Body of pancreas (tissue), 4 donors: ENCODE results near the gene THSD4. TPM values are rescaled to one million over a fixed set of nuclear protein-coding genes. Genes with fewer than 3 reads are reported as not detected.

ENCODE experiments used
- ATAC-seq: fragments of 150-250 bp; one replicate; pipeline ENCODE4 v1.9.1; 2016
- DNase-seq, 4 donors: peaks; one replicate each; pipeline ENCODE4 v3.0.0-alpha.2; 2019
- H3K27ac ChIP-seq, 4 donors: fragments of 200-600 bp; sonication (generic); 1 replicate in 3 of 4; 2 replicates in 1 of 4; pipeline versions ENCODE4 v1.5.1 to v1.6.1; 2016 to 2019; ENCODE audit warnings: mild to moderate bottlenecking in 1 of 4, mixed read lengths in 1 of 4, moderate library complexity in 1 of 4
- H3K27me3 ChIP-seq, 2 donors: fragments of 200-600 bp; sonication (generic); one replicate each; pipeline ENCODE4 v1.6.0; 2016; ENCODE audit warnings: mild to moderate bottlenecking in 1 of 2
- H3K36me3 ChIP-seq, 2 donors: fragments of 200-600 bp; sonication (generic); replicated peaks in 1 of 2; 2 replicates each; pipeline ENCODE4 v1.5.1; 2016; ENCODE audit warnings: low read depth in 2 of 2; ENCODE audit not compliant: insufficient read depth in 1 of 2
- H3K4me1 ChIP-seq: fragments of 200-600 bp; sonication (generic); one replicate; pipeline ENCODE4 v1.6.0; 2016
- H3K4me3 ChIP-seq, 2 donors: fragments of 200-600 bp; sonication (generic); 1 replicate in 1 of 2; 2 replicates in 1 of 2; pipeline ENCODE4 v1.5.1; 2016 to 2019
- H3K9me3 ChIP-seq, 3 donors: fragments of 200-600 bp; sonication (generic); 1 replicate in 2 of 3; 2 replicates in 1 of 3; pipeline ENCODE4 v1.5.1; 2016
- POLR2A ChIP-seq, 3 donors: fragments of 450-650 bp; IDR thresholded peaks; one replicate each; pipeline ENCODE4 v1.6.1; 2016; ENCODE audit warnings: antibody characterized with exemption in 3 of 3, mild to moderate bottlenecking in 2 of 3
- WGBS, 2 donors: methylation state at CpG; one replicate each; pipeline ENCODE4 v1.1.5; 2017; 5-methylcytosine and 5-hydroxymethylcytosine counted together
- intact Hi-C: fragments of 100-400 bp; cut with DNase I; formaldehyde crosslinking; loops from one replicate; pipeline ENCODE4 v1.15.1; 2023
- total RNA-seq, 2 donors: library from RNA; depleted of rRNA; stranded (reverse); fragments of >200 nt; gene quantifications; one replicate each; pipeline ENCODE4 v1.1.0, GENCODE V29; 2016
- TF ChIP-seq, protein P1 (sequence below), 7 experiments: fragments of 450-650 bp in 4 of 7; fragments of 200-600 bp in 3 of 7; sonication (generic) in 3 of 7; IDR thresholded peaks; one replicate each; pipeline ENCODE4 v1.5.1; 2016 to 2019; ENCODE audit warnings: antibody characterized with exemption in 7 of 7

Gene THSD4
- total RNA-seq, 2 donors from 2014 or later: 12.9 to 16.1 TPM

GRCh38 chr15:71677766-71678165, 562.5 kb downstream of the THSD4 start:
- 65 to 77% methylated on average over 5 of the region's 5 CpGs for whole genome bisulfite sequencing, 2 donors
- DNase-seq (no peak), ATAC-seq (no peak)
- Histone ChIP-seq H3K27ac (no peak overlapping the region), H3K4me1 (no peaks in the 10 kb centered on the region), H3K9me3 (no peaks in the 10 kb centered on the region), H3K36me3 (no peaks in the 10 kb centered on the region), H3K27me3 (no peaks in the 10 kb centered on the region), H3K4me3 (no peak overlapping the region)
- TF ChIP-seq, protein P1, sequence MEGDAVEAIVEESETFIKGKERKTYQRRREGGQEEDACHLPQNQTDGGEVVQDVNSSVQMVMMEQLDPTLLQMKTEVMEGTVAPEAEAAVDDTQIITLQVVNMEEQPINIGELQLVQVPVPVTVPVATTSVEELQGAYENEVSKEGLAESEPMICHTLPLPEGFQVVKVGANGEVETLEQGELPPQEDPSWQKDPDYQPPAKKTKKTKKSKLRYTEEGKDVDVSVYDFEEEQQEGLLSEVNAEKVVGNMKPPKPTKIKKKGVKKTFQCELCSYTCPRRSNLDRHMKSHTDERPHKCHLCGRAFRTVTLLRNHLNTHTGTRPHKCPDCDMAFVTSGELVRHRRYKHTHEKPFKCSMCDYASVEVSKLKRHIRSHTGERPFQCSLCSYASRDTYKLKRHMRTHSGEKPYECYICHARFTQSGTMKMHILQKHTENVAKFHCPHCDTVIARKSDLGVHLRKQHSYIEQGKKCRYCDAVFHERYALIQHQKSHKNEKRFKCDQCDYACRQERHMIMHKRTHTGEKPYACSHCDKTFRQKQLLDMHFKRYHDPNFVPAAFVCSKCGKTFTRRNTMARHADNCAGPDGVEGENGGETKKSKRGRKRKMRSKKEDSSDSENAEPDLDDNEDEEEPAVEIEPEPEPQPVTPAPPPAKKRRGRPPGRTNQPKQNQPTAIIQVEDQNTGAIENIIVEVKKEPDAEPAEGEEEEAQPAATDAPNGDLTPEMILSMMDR (IDR thresholded peaks at IDR 0.05): no peak
- no peak for TF ChIP-seq POLR2A (IDR thresholded peaks at IDR 0.05)
- intact Hi-C loops: no loop called here

GRCh38 chr15:71678191-71678590, 562.9 kb downstream of the THSD4 start:
- no peak for TF ChIP-seq POLR2A (IDR thresholded peaks at IDR 0.05)
- TF ChIP-seq, protein P1 (IDR thresholded peaks at IDR 0.05): no peak
- Histone ChIP-seq H3K4me3 (no peak overlapping the region), H3K27me3 (no peaks in the 10 kb centered on the region), H3K36me3 (no peaks in the 10 kb centered on the region), H3K4me1 (no peaks in the 10 kb centered on the region), H3K27ac (no peak overlapping the region), H3K9me3 (no peaks in the 10 kb centered on the region)
- WGBS, 2 donors: 52 to 53% methylated on average over 2 of the region's 2 CpGs
- intact Hi-C loops: no loop called here
- no peak for ATAC-seq
- no peak for DNase-seq

GRCh38 chr15:71678605-71679004, 563.3 kb downstream of the THSD4 start:
- Histone ChIP-seq H3K9me3 (no peaks in the 10 kb centered on the region), H3K4me1 (no peaks in the 10 kb centered on the region), H3K27ac (no peak overlapping the region), H3K4me3 (no peak overlapping the region), H3K36me3 (no peaks in the 10 kb centered on the region), H3K27me3 (no peaks in the 10 kb centered on the region)
- 74 to 87% methylated on average over 2 of the region's 2 CpGs for WGBS, 2 donors
- ATAC-seq: no peak
- DNase-seq: no peak
- no peak for TF ChIP-seq POLR2A (IDR thresholded peaks at IDR 0.05)
- TF ChIP-seq, protein P1 (IDR thresholded peaks at IDR 0.05): no peak
- intact Hi-C loops: no loop called here

DNA sequence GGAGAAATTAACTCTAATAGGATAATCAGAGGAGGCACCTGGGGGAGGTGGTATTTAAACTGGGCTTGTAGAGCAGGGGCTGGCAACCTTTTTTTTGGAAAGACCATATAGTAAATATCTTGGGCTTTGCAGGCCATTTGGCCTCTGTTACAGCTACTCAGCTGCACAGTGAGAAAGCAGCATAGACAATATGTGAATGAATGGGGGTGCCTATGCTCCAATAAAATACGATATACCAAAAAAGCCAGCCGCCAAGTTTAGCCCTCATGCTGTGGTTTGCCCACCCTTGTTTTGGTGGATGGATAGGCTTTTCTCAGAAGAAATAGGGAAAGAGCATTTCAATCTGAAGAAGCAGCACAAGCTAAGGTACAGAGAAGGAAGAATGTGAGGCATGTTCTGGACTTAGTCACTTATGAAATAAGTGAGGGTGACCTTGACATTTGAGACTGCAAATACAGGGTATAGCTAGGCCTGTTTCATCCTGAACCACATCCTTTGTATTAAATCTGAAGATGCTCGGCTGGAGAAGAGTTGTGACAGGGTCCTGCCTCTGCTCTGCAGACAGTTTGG, 564.0 kb downstream of the THSD4 start:
- Histone ChIP-seq H3K27ac (no peak overlapping the region), H3K9me3 (no peaks in the 10 kb centered on the region), H3K4me1 (no peaks in the 10 kb centered on the region), H3K36me3 (no peaks in the 10 kb centered on the region), H3K4me3 (no peak overlapping the region), H3K27me3 (no peaks in the 10 kb centered on the region)
- no peak for TF ChIP-seq POLR2A (IDR thresholded peaks at IDR 0.05)
- TF ChIP-seq, protein P1 (IDR thresholded peaks at IDR 0.05): no peak
- WGBS, 2 donors: 84 to 90% methylated on average over 3 of the region's 3 CpGs
- intact Hi-C loops: no loop called here
- no peak for DNase-seq
- no peak for ATAC-seq

GRCh38 chr15:71679793-71680353, 564.6 kb downstream of the THSD4 start:
- no peak for DNase-seq
- H3K4me3 ChIP-seq: no peak overlapping the region
- intact Hi-C loops: no loop called here
- H3K27me3 ChIP-seq: no peaks in the 10 kb centered on the region
- no peak for TF ChIP-seq POLR2A (IDR thresholded peaks at IDR 0.05)
- TF ChIP-seq, protein P1 (IDR thresholded peaks at IDR 0.05): no peak
- 57 to 62% methylated on average over 5 of the region's 5 CpGs for WGBS, 2 donors
- no peaks in the 10 kb centered on the region for H3K9me3 ChIP-seq
- no peaks in the 10 kb centered on the region for H3K4me1 ChIP-seq
- H3K27ac ChIP-seq: no peak overlapping the region
- ATAC-seq: no peak
- no peaks in the 10 kb centered on the region for H3K36me3 ChIP-seq
